Mesendoderm (in vitro differentiated cells): ENCODE data around the gene MICU1.

Experiments
- DNase-seq: peaks from one replicate; pipeline ENCODE4 v3.0.0; 2013
- H2AK5ac ChIP-seq: 2 replicates; pipeline ENCODE4 v1.6.1; 2013; ENCODE audit warnings: low read length, inconsistent platforms
- H2BK120ac ChIP-seq: 2 replicates; pipeline ENCODE4 v1.6.1; 2013; ENCODE audit warnings: low read depth, mild to moderate bottlenecking, low read length, moderate library complexity, mixed read lengths
- H2BK15ac ChIP-seq: replicated peaks from 2 replicates; pipeline ENCODE4 v1.6.1; 2013; ENCODE audit warnings: low read depth, mild to moderate bottlenecking, moderate library complexity
- H2BK5ac ChIP-seq: 2 replicates; pipeline ENCODE4 v1.6.1; 2013; ENCODE audit warnings: low read length, inconsistent platforms
- H3K18ac ChIP-seq: 2 replicates; pipeline ENCODE4 v1.6.1; 2013; ENCODE audit warnings: mild to moderate bottlenecking, low read length, mixed read lengths
- H3K23ac ChIP-seq: one replicate; pipeline ENCODE4 v1.6.1; 2013; ENCODE audit warnings: low read length
- H3K27ac ChIP-seq: 2 replicates; pipeline ENCODE4 v1.5.1; 2013; ENCODE audit warnings: low read depth, mild to moderate bottlenecking, inconsistent platforms, low read length, moderate library complexity
- H3K27me3 ChIP-seq: 2 replicates; pipeline ENCODE4 v1.6.1; 2013; ENCODE audit warnings: low read length, control low read depth, mild to moderate bottlenecking, inconsistent platforms; ENCODE audit not compliant: insufficient read depth, poor library complexity
- H3K36me3 ChIP-seq: 2 replicates; pipeline ENCODE4 v1.6.1; 2013; ENCODE audit warnings: low read length, inconsistent platforms; ENCODE audit not compliant: control insufficient read depth, insufficient read depth
- H3K4ac ChIP-seq: one replicate; pipeline ENCODE4 v1.6.1; 2013; ENCODE audit warnings: low read depth, mild to moderate bottlenecking, low read length, moderate library complexity
- H3K4me1 ChIP-seq: 2 replicates; pipeline ENCODE4 v1.6.1; 2013; ENCODE audit warnings: low read depth, low read length, inconsistent platforms; ENCODE audit not compliant: control insufficient read depth
- H3K4me2 ChIP-seq: 2 replicates; pipeline ENCODE4 v1.6.1; 2013; ENCODE audit warnings: low read length
- H3K4me3 ChIP-seq: 2 replicates; pipeline ENCODE4 v1.5.1; 2013; ENCODE audit warnings: mild to moderate bottlenecking, low read length
- H3K56ac ChIP-seq: one replicate; pipeline ENCODE4 v1.6.1; 2013; ENCODE audit warnings: low read length
- H3K79me1 ChIP-seq: 2 replicates; pipeline ENCODE4 v1.6.1; 2013; ENCODE audit warnings: low read length, inconsistent platforms
- H3K79me2 ChIP-seq: 2 replicates; pipeline ENCODE4 v1.6.1; 2013; ENCODE audit warnings: mild to moderate bottlenecking, low read length; ENCODE audit not compliant: control insufficient read depth, insufficient read depth
- H3K9ac ChIP-seq: 2 replicates; pipeline ENCODE4 v1.6.1; 2013; ENCODE audit warnings: low read length, inconsistent platforms
- H4K5ac ChIP-seq: one replicate; pipeline ENCODE4 v1.6.1; 2013; ENCODE audit warnings: low read length
- H4K8ac ChIP-seq: one replicate; pipeline ENCODE4 v1.6.1; 2013; ENCODE audit warnings: low read depth, mild to moderate bottlenecking, control low read depth, low read length, moderate library complexity
- WGBS: extraction: QIAGEN DNeasy Blood & Tissue Kit; methylation state at CpG from one replicate; pipeline ENCODE4 v1.1.7; 2013; ENCODE audit warnings: low lambda C conversion rate, missing lambda C conversion rate; ENCODE audit not compliant: insufficient coverage; ENCODE audit errors: extremely low coverage; 5-methylcytosine and 5-hydroxymethylcytosine counted together

The MICU1 gene

DNA sequence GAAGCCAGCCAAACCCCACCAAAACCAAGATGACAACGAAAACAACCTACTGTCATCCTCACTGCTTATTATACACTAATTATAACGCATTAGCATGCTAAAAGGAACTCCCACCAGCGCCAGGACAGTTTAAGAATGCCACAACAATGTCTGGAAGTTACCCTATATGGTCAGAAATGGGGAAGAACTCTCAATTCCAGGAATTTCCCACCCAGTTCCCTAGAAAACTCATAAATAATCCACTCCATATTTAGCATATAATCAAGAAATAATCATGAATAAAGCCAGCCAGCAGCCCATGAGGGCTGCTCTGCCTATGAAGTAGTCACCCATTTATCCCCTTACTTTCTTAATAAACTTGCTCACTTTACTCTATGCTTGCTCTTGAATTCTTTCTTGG is 20.8 kb downstream of the MICU1 start:
- no peak overlapping the region for H3K9ac ChIP-seq
- no peak overlapping the region for H3K4me3 ChIP-seq
- no peak overlapping the region for H4K8ac ChIP-seq
- H3K56ac ChIP-seq = no peak overlapping the region
- no peaks in the 10 kb centered on the region for H3K36me3 ChIP-seq
- H3K4me1 ChIP-seq = no peaks in the 10 kb centered on the region
- H2AK5ac ChIP-seq = no peak overlapping the region
- peaks cover 7% of the 10 kb centered on the region for H3K79me1 ChIP-seq
- no peak for DNase-seq
- H2BK120ac ChIP-seq = no peak overlapping the region
- H3K4me2 ChIP-seq = no peak overlapping the region
- no peak overlapping the region for H3K4ac ChIP-seq
- H3K18ac ChIP-seq = no peak overlapping the region
- no peak overlapping the region for H2BK15ac ChIP-seq
- no peak overlapping the region for H4K5ac ChIP-seq
- no peak overlapping the region for H3K23ac ChIP-seq
- H3K27ac ChIP-seq = no peak overlapping the region
- H3K79me2 ChIP-seq = no peaks in the 10 kb centered on the region
- H3K27me3 ChIP-seq = no peaks in the 10 kb centered on the region
- H2BK5ac ChIP-seq = no peak overlapping the region
- WGBS = no CpG with 5 or more reads among the region's 3 CpGs

DNA sequence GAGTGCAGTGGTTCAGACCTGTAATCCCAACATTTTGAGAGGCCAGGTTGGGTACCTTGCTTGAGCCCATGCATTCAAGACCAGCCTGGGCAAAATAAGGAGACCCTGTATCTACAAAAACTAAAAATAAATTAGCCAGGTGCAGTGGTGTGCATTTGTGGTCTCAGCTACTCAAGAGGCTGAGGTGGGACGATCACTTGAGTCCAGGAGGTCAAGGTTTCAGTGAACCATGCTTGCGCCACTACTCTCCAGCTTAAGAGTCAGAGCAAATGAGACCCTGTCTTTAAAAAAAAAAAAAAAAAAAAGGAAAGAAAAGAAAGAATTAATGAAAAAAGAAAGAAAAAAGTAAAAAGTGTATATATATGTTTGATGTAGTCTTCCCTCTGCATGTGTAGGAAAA is 24.7 kb downstream of the MICU1 start:
- Histone ChIP-seq H4K5ac (no peak overlapping the region), H3K4ac (no peak overlapping the region), H3K4me1 (no peaks in the 10 kb centered on the region), H3K9ac (no peak overlapping the region), H2BK120ac (no peak overlapping the region), H3K4me3 (no peak overlapping the region), H2AK5ac (no peak overlapping the region), H3K4me2 (no peak overlapping the region), H3K18ac (no peak overlapping the region), H3K36me3 (no peaks in the 10 kb centered on the region), H2BK5ac (no peak overlapping the region), H3K23ac (no peak overlapping the region), H3K27me3 (no peaks in the 10 kb centered on the region), H3K27ac (no peak overlapping the region), H3K79me2 (no peaks in the 10 kb centered on the region), H3K56ac (no peak overlapping the region), H3K79me1 (peaks cover 4% of the 10 kb centered on the region), H4K8ac (no peak overlapping the region), H2BK15ac (no peak overlapping the region)
- WGBS = no CpG with 5 or more reads among the region's 2 CpGs
- no peak for DNase-seq

DNA sequence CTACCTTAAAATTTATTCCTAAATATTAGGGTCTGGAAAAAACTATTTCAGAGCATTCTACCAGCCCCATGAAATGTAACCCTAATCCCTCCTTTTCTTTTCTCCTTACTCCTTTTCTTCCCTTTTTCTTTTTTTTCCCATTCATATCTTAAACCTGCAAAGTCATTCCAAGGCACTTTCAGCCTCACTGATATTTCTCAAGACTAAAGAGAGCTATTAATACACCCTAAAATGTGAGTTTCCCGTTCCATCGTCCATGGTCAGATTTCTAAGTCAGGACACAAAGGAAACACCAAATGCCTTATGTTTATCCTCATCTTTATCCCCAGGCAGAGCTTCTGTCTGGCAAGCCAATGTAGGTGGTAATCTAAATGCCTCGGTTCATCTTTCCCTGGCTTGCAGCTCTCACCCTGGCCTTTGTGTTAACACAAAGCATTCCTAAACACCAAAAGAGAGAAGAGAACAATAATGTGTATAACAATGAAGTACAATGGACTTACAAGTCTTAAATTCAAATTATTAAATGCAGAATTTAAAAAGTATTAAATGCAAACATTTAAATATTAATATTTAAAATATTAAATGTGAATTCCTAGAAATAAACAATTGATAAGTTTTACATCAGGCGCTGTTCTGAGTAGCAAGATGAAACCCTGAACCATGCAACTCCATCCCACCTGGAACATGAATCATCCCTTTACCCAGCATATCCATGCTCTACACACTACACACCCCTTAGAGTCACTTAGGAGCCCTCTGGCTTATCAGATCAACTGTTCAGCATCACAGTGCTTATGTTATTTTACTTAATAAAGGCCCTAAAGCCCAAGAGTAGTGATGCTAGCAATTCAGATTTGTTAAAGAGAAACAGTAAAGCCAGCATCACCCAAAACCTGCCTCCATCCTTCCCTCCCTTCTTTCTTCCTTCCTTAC is 26.8 kb downstream of the MICU1 start:
- no peak overlapping the region for H3K56ac ChIP-seq
- peak overlapping the region; percentile 45 for H3K23ac ChIP-seq
- H3K27me3 ChIP-seq = no peaks in the 10 kb centered on the region
- H4K8ac ChIP-seq = no peak overlapping the region
- H3K79me1 ChIP-seq = peaks cover 3% of the 10 kb centered on the region
- H3K4me2 ChIP-seq = no peak overlapping the region
- no CpG with 5 or more reads among the region's 4 CpGs for WGBS
- H2BK15ac ChIP-seq = no peak overlapping the region
- H2BK120ac ChIP-seq = no peak overlapping the region
- H2AK5ac ChIP-seq = no peak overlapping the region
- no peak overlapping the region for H4K5ac ChIP-seq
- H3K4me1 ChIP-seq = no peaks in the 10 kb centered on the region
- no peak overlapping the region for H3K9ac ChIP-seq
- peak; percentile 39 for DNase-seq
- H3K79me2 ChIP-seq = no peaks in the 10 kb centered on the region
- no peak overlapping the region for H3K4ac ChIP-seq
- H3K4me3 ChIP-seq = no peak overlapping the region
- no peak overlapping the region for H3K27ac ChIP-seq
- no peaks in the 10 kb centered on the region for H3K36me3 ChIP-seq
- H2BK5ac ChIP-seq = no peak overlapping the region
- H3K18ac ChIP-seq = no peak overlapping the region

DNA sequence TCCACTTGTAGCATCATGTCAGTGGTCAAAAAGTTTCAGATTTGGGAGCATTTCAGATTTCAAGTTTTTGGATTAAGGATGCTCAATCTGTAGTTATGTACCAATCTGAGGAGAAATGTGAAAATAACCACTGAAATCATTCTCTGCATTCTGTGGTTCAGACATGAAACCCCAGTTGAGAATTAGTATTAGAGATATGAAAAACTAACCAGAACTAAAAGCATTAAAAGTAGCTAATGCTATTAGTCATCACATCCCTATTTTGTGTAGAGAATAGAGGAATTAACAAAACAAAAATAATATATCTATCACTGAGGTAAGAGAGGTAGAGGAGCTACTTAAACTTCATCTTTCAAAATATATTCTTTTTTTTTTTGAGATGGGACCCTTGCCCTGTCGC is 28.0 kb downstream of the MICU1 start:
- no peak overlapping the region for H2BK120ac ChIP-seq
- no peaks in the 10 kb centered on the region for H3K36me3 ChIP-seq
- no peak overlapping the region for H3K4me2 ChIP-seq
- H4K5ac ChIP-seq = no peak overlapping the region
- no peak overlapping the region for H2AK5ac ChIP-seq
- no peak for DNase-seq
- H4K8ac ChIP-seq = no peak overlapping the region
- no peak overlapping the region for H2BK15ac ChIP-seq
- peaks cover 4% of the 10 kb centered on the region for H3K79me1 ChIP-seq
- H3K27me3 ChIP-seq = no peaks in the 10 kb centered on the region
- H3K79me2 ChIP-seq = no peaks in the 10 kb centered on the region
- H3K23ac ChIP-seq = no peak overlapping the region
- no peak overlapping the region for H3K9ac ChIP-seq
- no peak overlapping the region for H3K4me3 ChIP-seq
- no peak overlapping the region for H3K4ac ChIP-seq
- WGBS = no CpG with 5 or more reads among the region's 1 CpG
- H3K27ac ChIP-seq = no peak overlapping the region
- H3K56ac ChIP-seq = no peak overlapping the region
- no peak overlapping the region for H3K18ac ChIP-seq
- no peaks in the 10 kb centered on the region for H3K4me1 ChIP-seq
- no peak overlapping the region for H2BK5ac ChIP-seq

DNA sequence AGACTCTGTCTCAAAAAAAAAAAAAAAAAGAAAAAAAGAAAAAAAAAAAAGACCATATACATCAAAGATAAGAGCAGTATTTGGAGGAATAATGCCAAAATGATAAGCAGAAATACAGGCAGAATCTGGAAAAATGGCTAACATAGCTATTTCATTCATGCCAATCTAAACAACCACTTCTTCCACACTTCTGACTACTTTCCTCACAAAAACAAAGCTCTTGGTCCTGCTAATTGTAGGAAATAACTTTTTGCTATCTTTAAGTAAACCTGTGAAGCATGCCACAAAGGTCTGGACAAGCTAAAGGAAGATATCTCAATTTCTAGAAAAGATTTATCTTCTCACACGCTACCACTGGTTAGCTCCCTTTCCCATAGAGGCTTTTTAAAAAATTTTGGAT is 30.4 kb downstream of the MICU1 start:
- Histone ChIP-seq H3K56ac (no peak overlapping the region), H3K4me2 (no peak overlapping the region), H3K27me3 (no peaks in the 10 kb centered on the region), H3K79me2 (no peaks in the 10 kb centered on the region), H2BK15ac (no peak overlapping the region), H3K9ac (no peak overlapping the region), H3K79me1 (peaks cover 4% of the 10 kb centered on the region), H4K5ac (no peak overlapping the region), H3K4me3 (no peak overlapping the region), H2AK5ac (no peak overlapping the region), H3K36me3 (no peaks in the 10 kb centered on the region), H2BK5ac (no peak overlapping the region), H3K4ac (no peak overlapping the region), H4K8ac (no peak overlapping the region), H3K23ac (no peak overlapping the region), H3K4me1 (no peaks in the 10 kb centered on the region), H2BK120ac (no peak overlapping the region), H3K27ac (no peak overlapping the region), H3K18ac (no peak overlapping the region)
- no peak for DNase-seq
- no CpG with 5 or more reads among the region's 1 CpG for WGBS

DNA sequence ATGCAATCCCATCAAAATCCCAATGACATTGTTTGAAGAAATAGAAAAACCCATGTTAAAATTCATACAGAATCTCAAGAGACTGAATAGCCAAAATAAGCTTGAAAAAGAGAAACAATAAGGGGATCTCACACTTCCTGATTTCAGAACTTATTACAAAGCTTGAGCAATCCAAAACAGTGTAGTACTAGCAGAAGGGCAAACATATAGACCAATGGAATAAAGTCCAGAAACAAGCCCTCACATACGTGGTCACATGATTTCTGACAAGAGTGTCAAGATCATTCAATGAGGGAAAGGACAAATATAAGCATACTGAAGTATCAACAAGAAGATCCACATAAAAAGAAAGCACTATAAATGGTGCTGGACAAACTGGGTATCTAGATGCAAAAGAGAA is 31.9 kb downstream of the MICU1 start:
- Histone ChIP-seq H3K18ac (no peak overlapping the region), H4K8ac (no peak overlapping the region), H3K36me3 (no peaks in the 10 kb centered on the region), H3K27me3 (no peaks in the 10 kb centered on the region), H3K4me3 (no peak overlapping the region), H3K4me2 (no peak overlapping the region), H3K23ac (no peak overlapping the region), H3K4ac (no peak overlapping the region), H2AK5ac (no peak overlapping the region), H3K56ac (no peak overlapping the region), H3K4me1 (no peaks in the 10 kb centered on the region), H2BK5ac (no peak overlapping the region), H2BK120ac (no peak overlapping the region), H2BK15ac (no peak overlapping the region), H3K27ac (no peak overlapping the region), H3K9ac (no peak overlapping the region), H3K79me1 (peaks cover 1% of the 10 kb centered on the region), H3K79me2 (no peaks in the 10 kb centered on the region), H4K5ac (no peak overlapping the region)
- DNase-seq = no peak
- WGBS = no CpG with 5 or more reads among the region's 1 CpG
